Adrenal gland (tissue), 5 donors: ENCODE measurements around the gene AEBP1.

Experiments
- POLR2A ChIP-seq, 2 donors: fragments of 450-650 bp; IDR thresholded peaks; one replicate each; pipeline ENCODE4 v1.6.1; 2017; ENCODE audit warnings: antibody characterized with exemption in 2 of 2, mild to moderate bottlenecking in 2 of 2, moderate library complexity in 1 of 2
- TF ChIP-seq, protein P1 (sequence below), 6 experiments: fragments of 450-650 bp in 4 of 6; fragments of 200-600 bp in 2 of 6; sonication (generic) in 1 of 6; IDR thresholded peaks; 1 replicate in 5 of 6; 2 replicates in 1 of 6; pipeline versions ENCODE4 v1.5.1 to v1.8.0; 2016 to 2021; ENCODE audit warnings: antibody characterized with exemption in 6 of 6, mild to moderate bottlenecking in 2 of 6, moderate library complexity in 1 of 6
- donor health status: DM: no; HTN: no; CAD: no.

GRCh38 chr7:44095781-44096180 is 8.4 kb upstream of the AEBP1 start:
- TF ChIP-seq, protein P1, sequence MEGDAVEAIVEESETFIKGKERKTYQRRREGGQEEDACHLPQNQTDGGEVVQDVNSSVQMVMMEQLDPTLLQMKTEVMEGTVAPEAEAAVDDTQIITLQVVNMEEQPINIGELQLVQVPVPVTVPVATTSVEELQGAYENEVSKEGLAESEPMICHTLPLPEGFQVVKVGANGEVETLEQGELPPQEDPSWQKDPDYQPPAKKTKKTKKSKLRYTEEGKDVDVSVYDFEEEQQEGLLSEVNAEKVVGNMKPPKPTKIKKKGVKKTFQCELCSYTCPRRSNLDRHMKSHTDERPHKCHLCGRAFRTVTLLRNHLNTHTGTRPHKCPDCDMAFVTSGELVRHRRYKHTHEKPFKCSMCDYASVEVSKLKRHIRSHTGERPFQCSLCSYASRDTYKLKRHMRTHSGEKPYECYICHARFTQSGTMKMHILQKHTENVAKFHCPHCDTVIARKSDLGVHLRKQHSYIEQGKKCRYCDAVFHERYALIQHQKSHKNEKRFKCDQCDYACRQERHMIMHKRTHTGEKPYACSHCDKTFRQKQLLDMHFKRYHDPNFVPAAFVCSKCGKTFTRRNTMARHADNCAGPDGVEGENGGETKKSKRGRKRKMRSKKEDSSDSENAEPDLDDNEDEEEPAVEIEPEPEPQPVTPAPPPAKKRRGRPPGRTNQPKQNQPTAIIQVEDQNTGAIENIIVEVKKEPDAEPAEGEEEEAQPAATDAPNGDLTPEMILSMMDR (IDR thresholded peaks at IDR 0.05) = no peak
- no peak for TF ChIP-seq POLR2A (IDR thresholded peaks at IDR 0.05)
